ENCODE results near the gene GPR83.
"Not testable (repeated sequence)": the region's sequence is repeated elsewhere in the genome, so short reads cannot be mapped to it uniquely, and the experiment has no call there.

The GPR83 gene

DNA sequence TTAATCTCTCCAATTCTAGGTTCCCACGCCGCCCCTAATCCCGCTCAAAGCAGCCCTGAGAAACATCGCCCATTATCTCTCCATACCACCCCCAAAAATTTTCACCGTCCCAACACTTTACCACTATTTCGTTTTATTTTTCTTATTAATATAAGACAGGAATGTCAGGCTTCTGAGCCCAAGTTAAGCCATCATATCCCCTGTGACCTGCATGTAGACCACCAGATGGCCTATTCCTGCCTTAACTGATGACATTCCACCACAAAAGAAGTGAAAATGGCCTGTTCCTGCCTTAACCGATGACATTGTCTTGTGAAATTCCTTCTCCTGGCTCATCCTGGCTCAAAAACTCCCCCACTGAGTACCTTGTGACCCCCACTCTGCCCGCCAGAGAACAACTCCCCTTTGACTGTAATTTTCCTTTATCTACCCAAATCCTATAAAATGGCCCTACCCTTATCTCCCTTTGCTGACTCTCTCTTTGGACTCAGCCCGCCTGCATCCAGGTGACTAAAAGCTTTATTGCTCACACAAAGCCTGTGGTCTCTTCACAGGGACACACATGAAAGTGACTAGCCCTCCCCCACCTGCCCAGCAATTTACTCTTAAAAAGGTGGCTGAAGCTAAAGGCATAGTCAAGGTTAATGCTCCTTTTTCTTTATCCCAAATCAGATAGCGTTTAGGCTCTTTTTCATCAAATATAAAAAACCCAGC lies 50.2 kb downstream of the GPR83 start:
- not testable (repeated sequence) for FAIRE-seq

GRCh38 chr11:94346311-94346710 lies 54.9 kb downstream of the GPR83 start:
- not testable (repeated sequence) for FAIRE-seq

GRCh38 chr11:94343495-94343894 lies 57.7 kb downstream of the GPR83 start:
- FAIRE-seq: no peak

- no peak for FAIRE-seq
Observed at GRCh38 chr11:94342250-94342649, 59.0 kb downstream of the GPR83 start.

DNA sequence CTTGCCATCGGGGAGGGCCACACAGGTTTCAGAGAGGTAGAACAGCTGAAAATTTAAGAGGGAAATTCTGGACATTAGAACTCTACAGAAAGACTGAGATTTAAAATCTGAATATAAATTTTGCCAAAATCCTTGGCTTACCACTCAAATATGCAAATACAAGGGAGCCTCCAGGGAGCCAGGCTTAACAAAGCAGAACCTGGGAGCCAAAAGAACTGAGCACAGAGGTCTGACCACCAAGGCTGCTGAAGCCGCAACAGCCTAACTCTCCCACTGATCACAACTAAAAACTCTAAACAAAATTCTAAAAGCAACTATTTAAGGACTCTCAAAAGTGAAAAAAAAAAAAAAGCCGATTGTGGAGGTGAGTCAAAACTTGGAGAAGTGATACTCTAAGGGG lies 62.6 kb downstream of the GPR83 start:
- no peak for FAIRE-seq

DNA sequence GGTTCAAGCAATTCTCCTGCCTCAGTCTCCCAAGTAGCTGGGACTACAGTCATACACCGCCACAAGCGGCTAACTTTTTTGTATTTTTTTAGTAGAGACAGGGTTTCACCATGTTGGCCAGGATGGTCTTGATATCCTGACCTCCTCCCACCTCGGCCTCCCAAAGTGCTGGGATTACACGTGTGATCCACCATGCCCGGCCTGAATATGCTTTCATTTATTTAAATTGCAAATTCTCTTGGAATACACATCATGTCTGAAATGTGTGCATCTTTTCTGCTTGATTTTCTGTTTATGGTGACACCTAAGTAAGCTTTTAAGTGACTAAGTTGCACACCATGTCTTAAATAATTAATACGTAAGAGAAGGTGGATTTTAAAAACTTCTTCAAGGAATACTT lies 65.2 kb downstream of the GPR83 start:
- no peak for FAIRE-seq

DNA sequence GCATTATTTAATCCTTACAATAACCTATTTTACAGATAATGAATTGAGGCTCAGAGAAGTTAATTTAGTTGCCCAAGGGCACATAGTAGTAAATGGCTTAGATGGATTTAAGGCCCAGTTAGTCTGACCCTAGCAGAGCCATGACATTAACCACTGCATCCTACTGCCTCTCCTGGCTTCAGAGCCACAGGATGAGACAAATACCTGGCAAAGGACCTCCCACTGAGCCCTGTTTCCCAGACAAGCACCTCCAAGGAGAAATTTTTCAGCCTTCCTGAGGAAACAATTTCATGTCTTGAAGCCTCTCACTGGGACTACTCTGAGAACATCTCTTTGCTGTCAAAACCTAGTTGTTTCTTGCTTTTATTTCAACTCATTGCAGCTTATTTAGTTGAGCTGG lies 68.4 kb downstream of the GPR83 start:
- FAIRE-seq: no peak

GRCh38 chr11:94330789-94331188 lies 70.4 kb downstream of the GPR83 start:
- no peak for FAIRE-seq

- no peak for FAIRE-seq
Observed at GRCh38 chr11:94329501-94329900, 71.7 kb downstream of the GPR83 start.

- no peak for FAIRE-seq
Observed at GRCh38 chr11:94328587-94329080, 72.6 kb downstream of the GPR83 start.

Data from colon (tissue), 2 donors.